Measurements from ENCODE around the gene CHRD. TPM values are rescaled to one million over a fixed set of nuclear protein-coding genes. Genes with fewer than 3 reads are reported as not detected.

The CHRD gene
- total RNA-seq, 1 experiment from 2014 or later, result 2.7 TPM

GRCh38 chr3:184373422-184373821, 6.4 kb upstream of the CHRD start:
- POLR2A ChIA-PET, result interaction anchor here (0.6 kb wide), 1 partner anchor 167 kb away, joined by 4 read pairs; no protein-coding TSS in a partner anchor
- Mint-ChIP-seq H3K4me3 (no peak overlapping the region), H3K36me3 (peaks cover 15% of the 10 kb centered on the region), H3K4me1 (peaks cover 69% of the 10 kb centered on the region), H3K27ac (no peak overlapping the region), H3K9me3 (no peaks in the 10 kb centered on the region), H3K27me3 (ENCODE audit: low read depth) (peaks cover 16% of the 10 kb centered on the region)
- no peak for TF ChIP-seq PRRX2 (CRISPR knock-in tag; IDR thresholded peaks at IDR 0.05)
- no peak for TF ChIP-seq E2F5 (CRISPR knock-in tag; IDR thresholded peaks at IDR 0.05)
- no peak for TF ChIP-seq RELA (CRISPR knock-in tag; IDR thresholded peaks at IDR 0.05; ENCODE audit: borderline replicate concordance)
- TF ChIP-seq USF1 (CRISPR knock-in tag; IDR thresholded peaks at IDR 0.05), result no peak
- TF ChIP-seq ZBTB43 (CRISPR knock-in tag; IDR thresholded peaks at IDR 0.05), result no peak
- TF ChIP-seq HMGA2 (CRISPR knock-in tag; IDR thresholded peaks at IDR 0.05), result no peak
- TF ChIP-seq ARID4B (CRISPR knock-in tag; IDR thresholded peaks at IDR 0.05; ENCODE audit: borderline replicate concordance), result no peak
- TF ChIP-seq IRF2 (CRISPR knock-in tag; IDR thresholded peaks at IDR 0.05; ENCODE audit: borderline replicate concordance, low read depth), result no peak
- no peak for TF ChIP-seq ZNF423 (CRISPR knock-in tag; IDR thresholded peaks at IDR 0.05)
- TF ChIP-seq ZBTB21 (CRISPR knock-in tag; IDR thresholded peaks at IDR 0.05; ENCODE audit: borderline replicate concordance), result no peak
- TF ChIP-seq GRHL2 (CRISPR knock-in tag; IDR thresholded peaks at IDR 0.05; ENCODE audit: insufficient replicate concordance, severe bottlenecking), result no peak
- TF ChIP-seq CREM (CRISPR knock-in tag; IDR thresholded peaks at IDR 0.05), result no peak
- CTCF ChIA-PET, result interaction anchor here (0.6 to 4.8 kb wide), 6 partner anchors 8 to 167 kb away, joined by 4 to 183 read pairs (median 55); partner anchors contain the start of gene CHRD
- DNase-seq (ENCODE audit: low spot score) (no peak), ATAC-seq (no peak)

- Mint-ChIP-seq H3K9me3 (no peaks in the 10 kb centered on the region), H3K27ac (no peak overlapping the region), H3K27me3 (ENCODE audit: low read depth) (peaks cover 32% of the 10 kb centered on the region), H3K4me1 (peaks cover 63% of the 10 kb centered on the region), H3K4me3 (no peak overlapping the region), H3K36me3 (no peaks in the 10 kb centered on the region)
- DNase-seq (ENCODE audit: low spot score) (no peak), ATAC-seq (no peak)
- POLR2A ChIA-PET, result no interaction called here
- CTCF ChIA-PET, result interaction anchor here (0.9 to 2.8 kb wide), 5 partner anchors 10 to 185 kb away, joined by 3 to 13 read pairs (median 7); partner anchors contain the start of gene EPHB3
- TF ChIP-seq FOXJ3 (CRISPR knock-in tag; IDR thresholded peaks at IDR 0.05; ENCODE audit: borderline replicate concordance) (no peak), ZSCAN18 (CRISPR knock-in tag; IDR thresholded peaks at IDR 0.05) (no peak), ZNF425 (CRISPR knock-in tag; conservative IDR thresholded peaks at IDR 0.05) (no peak), ATF1 (CRISPR knock-in tag; IDR thresholded peaks at IDR 0.05) (no peak), ZMAT4 (CRISPR knock-in tag; IDR thresholded peaks at IDR 0.05) (no peak), JAZF1 (CRISPR knock-in tag; IDR thresholded peaks at IDR 0.05) (no peak), ZNF219 (CRISPR knock-in tag; IDR thresholded peaks at IDR 0.05; ENCODE audit: borderline replicate concordance) (no peak), MLX (CRISPR knock-in tag; IDR thresholded peaks at IDR 0.05) (no peak)
Observed at GRCh38 chr3:184375747-184376461, 4.0 kb upstream of the CHRD start.
